GM13977 (cell line): Measurements from ENCODE around the gene LANCL3.
"Not testable (repeated sequence)": the region's sequence is repeated elsewhere in the genome, so short reads cannot be mapped to it uniquely, and the experiment has no call there.

Experiments
- DNase-seq: peaks from one replicate; pipeline ENCODE4 v3.0.0; 2012; ENCODE audit warnings: low spot score
- in situ Hi-C: fragments of 300-500 bp; cut with MboI; formaldehyde crosslinking; loops from one replicate; pipeline ENCODE4 v1.12.0; 2022; ENCODE audit warnings: low sequenced_read_pairs, low pct_unique_long_range_greater_than_20kb, mixed read lengths, inconsistent platforms; ENCODE audit not compliant: unreplicated experiment
- TF ChIP-seq, protein P1 (sequence below): IDR thresholded peaks from 2 replicates; pipeline ENCODE4 v1.5.1; 2012; ENCODE audit warnings: mild to moderate bottlenecking, control low read depth; ENCODE audit not compliant: insufficient read depth; ENCODE audit errors: extremely low read depth, missing control alignments

The LANCL3 gene

DNA sequence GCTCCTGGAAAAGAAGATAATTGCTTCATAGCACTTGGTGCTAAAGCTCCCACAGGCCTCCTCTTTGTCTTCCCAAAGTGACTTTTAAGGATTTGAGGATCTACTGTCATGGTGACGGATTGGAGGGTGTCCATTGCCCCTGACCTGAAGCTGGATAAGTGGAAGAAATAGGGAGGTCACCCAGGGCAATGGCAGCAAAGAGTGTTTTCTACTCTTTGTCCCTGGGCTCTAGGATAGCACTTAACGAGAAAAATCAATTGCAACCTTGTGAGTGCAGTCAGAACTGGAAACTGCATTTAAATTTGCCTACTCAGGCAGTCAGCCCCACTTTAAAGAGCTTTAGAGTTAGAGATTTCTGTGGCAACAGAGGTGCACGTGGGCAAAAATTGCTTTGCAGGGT lies 70.4 kb downstream of the LANCL3 start:
- DNase-seq, result no peak
- TF ChIP-seq, protein P1, sequence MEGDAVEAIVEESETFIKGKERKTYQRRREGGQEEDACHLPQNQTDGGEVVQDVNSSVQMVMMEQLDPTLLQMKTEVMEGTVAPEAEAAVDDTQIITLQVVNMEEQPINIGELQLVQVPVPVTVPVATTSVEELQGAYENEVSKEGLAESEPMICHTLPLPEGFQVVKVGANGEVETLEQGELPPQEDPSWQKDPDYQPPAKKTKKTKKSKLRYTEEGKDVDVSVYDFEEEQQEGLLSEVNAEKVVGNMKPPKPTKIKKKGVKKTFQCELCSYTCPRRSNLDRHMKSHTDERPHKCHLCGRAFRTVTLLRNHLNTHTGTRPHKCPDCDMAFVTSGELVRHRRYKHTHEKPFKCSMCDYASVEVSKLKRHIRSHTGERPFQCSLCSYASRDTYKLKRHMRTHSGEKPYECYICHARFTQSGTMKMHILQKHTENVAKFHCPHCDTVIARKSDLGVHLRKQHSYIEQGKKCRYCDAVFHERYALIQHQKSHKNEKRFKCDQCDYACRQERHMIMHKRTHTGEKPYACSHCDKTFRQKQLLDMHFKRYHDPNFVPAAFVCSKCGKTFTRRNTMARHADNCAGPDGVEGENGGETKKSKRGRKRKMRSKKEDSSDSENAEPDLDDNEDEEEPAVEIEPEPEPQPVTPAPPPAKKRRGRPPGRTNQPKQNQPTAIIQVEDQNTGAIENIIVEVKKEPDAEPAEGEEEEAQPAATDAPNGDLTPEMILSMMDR, result no peak
- in situ Hi-C loops, result no loop called here

DNA sequence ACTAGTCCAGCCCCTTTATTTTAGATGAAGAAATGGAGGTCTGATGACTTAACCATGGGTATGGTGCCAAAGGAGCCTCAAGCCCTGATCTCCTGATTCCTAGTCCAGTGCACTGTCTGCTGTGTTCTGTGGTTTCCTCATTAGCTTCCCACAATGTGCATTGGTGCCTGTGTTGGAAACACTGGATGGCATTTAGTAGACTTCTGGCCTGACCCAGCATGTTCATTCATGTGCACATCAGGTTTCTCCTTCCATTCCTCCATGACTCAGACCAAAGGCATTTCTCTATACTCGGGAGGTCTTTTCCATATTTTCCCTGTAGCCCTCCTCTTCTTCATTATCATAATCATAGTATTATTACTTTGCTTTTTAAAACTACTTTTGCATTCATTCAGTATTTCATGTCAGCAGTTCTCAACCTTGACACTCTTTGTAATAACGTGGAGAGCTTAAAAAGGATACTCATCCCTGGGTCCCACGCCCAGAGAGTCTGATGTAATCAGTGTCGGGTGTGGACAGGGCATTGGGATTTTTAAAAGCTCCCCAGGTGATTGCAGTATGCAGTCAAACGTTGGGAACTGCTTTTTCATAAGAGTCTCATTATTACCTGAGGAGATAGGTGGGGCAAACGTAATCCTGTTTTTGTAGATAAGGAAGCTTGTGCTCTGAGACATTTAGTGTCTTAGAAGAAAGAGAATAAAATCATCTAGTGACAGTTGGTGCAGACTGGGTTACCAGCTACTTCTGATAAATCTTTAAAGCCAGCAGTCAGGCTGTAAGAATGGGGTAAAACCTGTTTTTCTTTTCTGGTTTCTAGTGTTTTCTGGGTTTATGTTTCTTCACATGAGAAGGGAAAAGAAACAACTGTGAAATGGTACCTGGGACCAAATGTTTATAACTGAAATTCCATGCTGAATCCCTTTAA lies 73.2 kb downstream of the LANCL3 start:
- in situ Hi-C loops, result no loop called here
- TF ChIP-seq, protein P1, result no peak
- no peak for DNase-seq

DNA sequence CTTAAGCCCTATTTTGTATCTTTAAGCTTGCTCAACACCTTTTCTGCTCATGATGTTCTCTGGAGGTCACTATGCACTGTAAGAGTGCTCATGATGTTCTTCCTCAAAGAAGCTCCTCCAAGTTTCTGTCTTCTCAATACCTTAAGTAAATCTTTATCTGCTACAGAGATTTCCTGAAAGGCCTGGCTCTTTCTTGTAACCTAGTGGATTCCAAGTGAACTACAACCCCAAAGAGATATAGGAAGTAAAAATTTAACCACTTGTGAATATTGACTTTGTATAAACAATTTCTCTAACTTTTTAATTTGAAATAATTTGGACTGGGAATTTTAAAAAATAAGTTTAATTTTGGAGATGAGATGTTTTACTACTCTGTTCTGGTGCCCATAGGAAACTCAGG lies 74.8 kb downstream of the LANCL3 start:
- no peak for DNase-seq
- TF ChIP-seq, protein P1, result no peak
- in situ Hi-C loops, result no loop called here

DNA sequence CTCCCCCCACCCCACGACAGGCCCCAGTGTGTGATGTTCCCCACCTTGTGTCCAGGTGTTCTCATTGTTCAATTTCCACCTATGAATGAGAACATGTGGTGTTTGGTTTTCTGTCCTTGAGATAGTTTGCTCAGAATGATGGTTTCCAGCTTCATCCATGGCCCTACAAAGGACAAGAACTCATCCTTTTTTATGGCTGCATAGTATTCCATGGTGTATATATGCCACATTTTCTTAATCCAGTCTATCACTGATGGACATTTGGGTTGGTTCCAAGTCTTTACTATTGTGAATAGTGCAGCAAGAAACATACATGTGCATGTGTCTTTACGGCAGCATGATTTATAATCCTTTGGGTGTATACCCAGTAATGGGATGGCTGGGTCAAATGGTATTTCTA lies 79.4 kb downstream of the LANCL3 start:
- DNase-seq, in situ Hi-C loops: not testable (repeated sequence)

DNA sequence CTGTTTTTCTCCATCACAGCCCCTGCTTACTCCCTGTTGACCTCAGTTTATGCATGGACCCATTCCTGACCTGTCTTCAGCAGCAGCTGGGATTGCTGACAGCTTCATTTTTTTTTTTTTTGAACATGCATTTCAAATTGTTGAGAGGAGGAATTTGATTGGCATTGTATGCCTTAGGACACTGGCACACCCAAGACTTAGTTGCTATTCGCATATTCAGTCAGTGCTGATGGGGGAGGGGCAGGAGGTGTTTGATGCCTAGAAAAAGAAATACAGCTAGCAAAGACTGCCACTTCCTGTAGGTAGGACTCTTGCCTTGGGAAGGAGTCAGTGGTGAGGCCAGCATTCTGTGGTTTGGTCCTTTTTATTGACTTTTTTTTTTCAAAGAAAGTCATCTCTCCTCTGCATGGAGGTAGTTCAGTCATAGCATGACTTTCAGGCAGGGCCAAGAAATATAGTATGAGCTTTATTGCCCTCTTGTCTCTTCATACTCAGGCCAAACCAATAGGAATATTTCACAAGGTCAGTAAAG lies 80.5 kb downstream of the LANCL3 start:
- no peak for DNase-seq
- TF ChIP-seq, protein P1, result no peak

DNA sequence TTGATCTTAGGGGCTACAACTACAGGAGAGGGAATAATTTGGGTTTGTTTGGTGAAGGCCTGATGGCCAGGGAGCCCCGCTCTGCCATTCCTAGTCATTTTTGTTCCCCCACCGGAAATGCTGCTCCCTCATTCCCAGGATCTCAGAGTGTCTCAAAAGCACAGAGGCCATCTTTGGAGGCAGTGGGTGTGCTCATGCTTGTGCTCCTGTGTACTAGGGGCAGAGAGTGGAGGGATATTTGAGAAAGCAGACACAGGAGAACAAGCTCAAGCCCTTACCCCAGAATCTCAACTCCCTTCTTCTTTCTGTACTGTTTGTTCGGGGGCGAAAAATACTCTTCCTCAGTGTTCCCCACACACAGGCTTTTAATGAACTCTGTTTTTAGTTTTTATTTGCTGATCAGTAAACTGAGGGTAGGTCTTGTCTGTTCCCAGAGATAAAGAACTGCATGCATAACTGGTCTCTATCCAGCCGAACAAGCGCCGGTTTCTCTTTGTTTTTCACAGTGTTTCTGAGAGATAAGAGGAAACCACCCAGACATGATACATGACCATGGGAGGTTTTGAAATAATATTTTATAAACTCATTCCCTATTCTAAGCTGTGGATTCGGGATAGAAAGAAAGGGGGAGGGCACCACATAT lies 81.2 kb downstream of the LANCL3 start:
- in situ Hi-C loops, result no loop called here
- TF ChIP-seq, protein P1, result no peak
- no peak for DNase-seq

More for the DNA sequence above, 80.5 kb downstream of the LANCL3 start:
- in situ Hi-C loops, result no loop called here
